Measurements from ENCODE around the gene OR6N2. TPM values are rescaled to one million over a fixed set of nuclear protein-coding genes. Genes with fewer than 3 reads are reported as not detected.

Gene OR6N2
- polyA plus RNA-seq, 3 donors = not detected

- Histone ChIP-seq H3K36me3 (replicated peaks in 1 of 2; ENCODE audit: control insufficient read depth in 1 of 2, insufficient read depth in 2 of 2, low read length in 2 of 2) (no peaks in the 10 kb centered on the region), H3K9ac (ENCODE audit: insufficient read depth, low read length, poor library complexity, severe bottlenecking) (no peak within 1 kb of the TSS), H3K9me3 (replicated peaks in 1 of 2; ENCODE audit: control insufficient read depth in 1 of 2, insufficient read depth in 1 of 2, low read length in 2 of 2) (no peaks in the 10 kb centered on the region), H2AFZ (ENCODE audit: insufficient read depth, low read depth, low read length, poor library complexity, severe bottlenecking) (peak within 1 kb of the TSS; percentile 22), H4K20me1 (ENCODE audit: insufficient read depth, low read length) (no peaks in the 10 kb centered on the region), H3K4me2 (replicated peaks; ENCODE audit: extremely low read depth, low read length, poor library complexity, severe bottlenecking) (peak within 1 kb of the TSS; percentile 28), H3K4me3 (replicated peaks in 1 of 3; ENCODE audit: low read depth in 2 of 3, low read length in 3 of 3) (no peak within 1 kb of the TSS), H3K27me3 (ENCODE audit: control insufficient read depth in 2 of 2, insufficient read depth in 2 of 2, low read length in 2 of 2) (no peaks in the 10 kb centered on the region), H3K4me1 (ENCODE audit: control insufficient read depth in 1 of 2, insufficient read depth in 2 of 2, low read length in 2 of 2) (no peaks in the 10 kb centered on the region), H3K79me2 (ENCODE audit: insufficient read depth, low read length) (no peaks in the 10 kb centered on the region), H3K27ac (ENCODE audit: low read depth in 1 of 2, low read length in 2 of 2) (no peak within 1 kb of the TSS)
- Mint-ChIP-seq H3K27me3 (ENCODE audit: low read depth in 3 of 3) (peaks cover 0 to 2% (median 0%) of the 10 kb centered on the region in 3 donors), H3K4me3 (no peak within 1 kb of the TSS), H3K36me3 (no peaks in the 10 kb centered on the region), H3K27ac (no peak within 1 kb of the TSS), H3K4me1 (peaks cover 4% of the 10 kb centered on the region), H3K9me3 (peaks cover 0 to 6% (median 1%) of the 10 kb centered on the region in 7 donors)
- intact Hi-C loops (cut with micrococcal nuclease) = no loop called here
- peak in 1 of 3 donors; percentile 8 for DNase-seq
- no peak for TF ChIP-seq CTCF (IDR thresholded peaks at IDR 0.05)
- 100% methylated on average over 3 of the region's 6 CpGs for WGBS (ENCODE audit: insufficient coverage)
These were observed 8.8 kb downstream of the OR6N2 start, which contains the start of gene OR6N1 for GRCh38 chr1:158771950-158772866. Gene OR6N1 (minus strand): TSS chr1:158772195. CDS start chr1:158766682, 5,513 bp downstream.

GRCh38 chr1:158754420-158754819 lies 26.6 kb downstream of the OR6N2 start, which contains the start of gene OR6K6:
Gene OR6K6 (plus strand): TSS chr1:158754720. CDS start chr1:158754888, 168 bp downstream.
- Mint-ChIP-seq H3K27ac (no peak within 1 kb of the TSS), H3K4me1 (peaks cover 12% of the 10 kb centered on the region), H3K4me3 (no peak within 1 kb of the TSS), H3K27me3 (ENCODE audit: low read depth in 3 of 3) (peaks cover 0 to 1% (median 1%) of the 10 kb centered on the region in 3 donors), H3K9me3 (peaks cover 0 to 5% (median 1%) of the 10 kb centered on the region in 7 donors), H3K36me3 (no peaks in the 10 kb centered on the region)
- Histone ChIP-seq H3K79me2 (ENCODE audit: insufficient read depth, low read length) (no peaks in the 10 kb centered on the region), H3K4me3 (replicated peaks in 1 of 3; ENCODE audit: low read depth in 2 of 3, low read length in 3 of 3) (no peak within 1 kb of the TSS), H3K4me1 (ENCODE audit: control insufficient read depth in 1 of 2, insufficient read depth in 2 of 2, low read length in 2 of 2) (no peaks in the 10 kb centered on the region), H3K36me3 (replicated peaks in 1 of 2; ENCODE audit: control insufficient read depth in 1 of 2, insufficient read depth in 2 of 2, low read length in 2 of 2) (no peaks in the 10 kb centered on the region), H3K9me3 (replicated peaks in 1 of 2; ENCODE audit: control insufficient read depth in 1 of 2, insufficient read depth in 1 of 2, low read length in 2 of 2) (no peaks in the 10 kb centered on the region), H3K4me2 (replicated peaks; ENCODE audit: extremely low read depth, low read length, poor library complexity, severe bottlenecking) (no peak within 1 kb of the TSS), H3K27ac (ENCODE audit: low read depth in 1 of 2, low read length in 2 of 2) (no peak within 1 kb of the TSS), H3K9ac (ENCODE audit: insufficient read depth, low read length, poor library complexity, severe bottlenecking) (no peak within 1 kb of the TSS), H4K20me1 (ENCODE audit: insufficient read depth, low read length) (no peaks in the 10 kb centered on the region), H3K27me3 (ENCODE audit: control insufficient read depth in 2 of 2, insufficient read depth in 2 of 2, low read length in 2 of 2) (no peaks in the 10 kb centered on the region), H2AFZ (ENCODE audit: insufficient read depth, low read depth, low read length, poor library complexity, severe bottlenecking) (no peak within 1 kb of the TSS)
- no peak for TF ChIP-seq CTCF (IDR thresholded peaks at IDR 0.05)
- no CpG with 5 or more reads among the region's 2 CpGs for WGBS (ENCODE audit: insufficient coverage)
- intact Hi-C loops (cut with micrococcal nuclease) = no loop called here
- no peak for DNase-seq
